Kidney epithelial cell (primary cell): Measurements from ENCODE around the gene RMP24. TPM values are rescaled to one million over a fixed set of nuclear protein-coding genes. Genes with fewer than 3 reads are reported as not detected.
"Not testable (repeated sequence)": the region's sequence is repeated elsewhere in the genome, so short reads cannot be mapped to it uniquely, and the experiment has no call there.

Experiments used
- DNase-seq: peaks from one replicate; pipeline ENCODE4 v3.0.0-alpha.2; 2010; ENCODE audit warnings: low read depth
- H3K27me3 ChIP-seq: 2 replicates; pipeline ENCODE4 v1.6.0; 2011; ENCODE audit warnings: low read length; ENCODE audit not compliant: control insufficient read depth, insufficient read depth
- H3K36me3 ChIP-seq: 2 replicates; pipeline ENCODE4 v1.5.1; 2011; ENCODE audit warnings: low read length; ENCODE audit not compliant: control insufficient read depth, insufficient read depth
- H3K4me3 ChIP-seq: 2 replicates; pipeline ENCODE4 v1.5.1; 2011; ENCODE audit warnings: low read depth, mild to moderate bottlenecking, control low read depth, low read length
- total RNA-seq: library from RNA; depleted of rRNA; stranded (reverse); fragments of >200 nt; gene quantifications from 2 replicates; pipeline ENCODE4 v1.2.3, GENCODE V29; 2015
- TF ChIP-seq, protein P1 (sequence below): IDR thresholded peaks from 2 replicates; pipeline ENCODE4 v1.5.1; 2011; ENCODE audit warnings: mild to moderate bottlenecking, moderate library complexity, low read length, control low read depth, inconsistent platforms; ENCODE audit not compliant: insufficient read depth, poor library complexity, severe bottlenecking

Gene RMP24

DNA sequence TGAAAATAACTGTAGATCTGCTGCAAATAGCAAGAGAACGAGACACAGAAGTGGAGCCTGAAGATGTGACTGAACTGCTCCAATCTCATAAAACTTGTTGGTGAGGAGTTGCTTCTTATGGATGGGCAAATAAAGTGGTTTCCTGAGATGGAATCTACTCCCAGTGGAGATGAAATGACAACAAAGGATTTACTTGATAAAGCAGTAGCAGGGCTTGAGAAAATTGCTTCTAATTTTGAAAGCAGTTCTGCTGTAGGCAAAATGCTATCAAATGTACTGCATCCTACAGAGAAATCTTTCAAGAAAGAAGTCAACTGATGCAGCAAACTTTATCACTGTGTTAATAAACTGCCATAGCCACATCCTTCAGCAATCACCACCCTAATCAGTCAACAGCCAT, 50.9 kb downstream of the RMP24 start:
- DNase-seq = no peak
- Histone ChIP-seq H3K4me3 (no peak overlapping the region), H3K36me3 (no peaks in the 10 kb centered on the region), H3K27me3 (no peaks in the 10 kb centered on the region)
- TF ChIP-seq, protein P1, sequence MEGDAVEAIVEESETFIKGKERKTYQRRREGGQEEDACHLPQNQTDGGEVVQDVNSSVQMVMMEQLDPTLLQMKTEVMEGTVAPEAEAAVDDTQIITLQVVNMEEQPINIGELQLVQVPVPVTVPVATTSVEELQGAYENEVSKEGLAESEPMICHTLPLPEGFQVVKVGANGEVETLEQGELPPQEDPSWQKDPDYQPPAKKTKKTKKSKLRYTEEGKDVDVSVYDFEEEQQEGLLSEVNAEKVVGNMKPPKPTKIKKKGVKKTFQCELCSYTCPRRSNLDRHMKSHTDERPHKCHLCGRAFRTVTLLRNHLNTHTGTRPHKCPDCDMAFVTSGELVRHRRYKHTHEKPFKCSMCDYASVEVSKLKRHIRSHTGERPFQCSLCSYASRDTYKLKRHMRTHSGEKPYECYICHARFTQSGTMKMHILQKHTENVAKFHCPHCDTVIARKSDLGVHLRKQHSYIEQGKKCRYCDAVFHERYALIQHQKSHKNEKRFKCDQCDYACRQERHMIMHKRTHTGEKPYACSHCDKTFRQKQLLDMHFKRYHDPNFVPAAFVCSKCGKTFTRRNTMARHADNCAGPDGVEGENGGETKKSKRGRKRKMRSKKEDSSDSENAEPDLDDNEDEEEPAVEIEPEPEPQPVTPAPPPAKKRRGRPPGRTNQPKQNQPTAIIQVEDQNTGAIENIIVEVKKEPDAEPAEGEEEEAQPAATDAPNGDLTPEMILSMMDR = no peak

DNA sequence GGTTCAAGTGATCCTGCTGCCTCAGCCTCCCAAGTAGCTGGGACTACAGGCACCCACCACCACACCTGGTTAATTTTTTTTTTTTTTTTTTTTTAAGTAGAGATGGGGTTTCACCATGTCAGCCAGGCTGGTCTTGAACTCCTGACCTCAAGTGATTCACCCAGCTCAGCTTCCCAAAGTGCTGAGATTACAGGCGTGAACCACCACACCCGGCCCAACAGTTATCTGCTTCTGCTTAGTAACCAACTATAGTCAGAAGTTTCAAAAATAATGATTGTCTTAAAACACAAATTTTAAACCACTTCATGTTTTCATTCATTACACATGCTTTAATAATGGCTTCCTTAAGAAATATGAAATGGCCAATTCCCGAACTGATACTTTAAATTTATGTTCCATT, 51.8 kb downstream of the RMP24 start:
- H3K36me3 ChIP-seq, H3K27me3 ChIP-seq, DNase-seq, H3K4me3 ChIP-seq: not testable (repeated sequence)

DNA sequence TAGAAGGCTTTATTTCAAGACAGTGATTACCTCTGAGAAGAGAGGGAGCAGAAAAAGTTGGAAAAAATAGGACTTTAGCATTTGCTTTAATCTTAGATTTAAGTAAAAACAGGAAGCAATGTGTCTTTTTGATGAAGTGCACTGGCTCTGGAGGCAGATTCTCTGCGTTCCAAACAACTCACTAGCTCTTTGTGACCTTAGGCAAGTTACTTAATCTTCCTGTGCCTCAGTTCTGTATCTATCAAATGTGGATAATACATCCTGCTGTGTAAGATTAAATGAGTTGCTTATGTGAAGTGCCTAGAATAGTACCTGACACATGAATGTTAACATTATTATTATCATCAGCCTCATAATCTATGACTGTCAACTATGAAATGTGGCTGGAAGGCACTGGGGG, 52.5 kb downstream of the RMP24 start:
- Histone ChIP-seq H3K27me3 (no peaks in the 10 kb centered on the region), H3K36me3 (no peaks in the 10 kb centered on the region), H3K4me3 (no peak overlapping the region)
- no peak for DNase-seq
- TF ChIP-seq, protein P1 = no peak

DNA sequence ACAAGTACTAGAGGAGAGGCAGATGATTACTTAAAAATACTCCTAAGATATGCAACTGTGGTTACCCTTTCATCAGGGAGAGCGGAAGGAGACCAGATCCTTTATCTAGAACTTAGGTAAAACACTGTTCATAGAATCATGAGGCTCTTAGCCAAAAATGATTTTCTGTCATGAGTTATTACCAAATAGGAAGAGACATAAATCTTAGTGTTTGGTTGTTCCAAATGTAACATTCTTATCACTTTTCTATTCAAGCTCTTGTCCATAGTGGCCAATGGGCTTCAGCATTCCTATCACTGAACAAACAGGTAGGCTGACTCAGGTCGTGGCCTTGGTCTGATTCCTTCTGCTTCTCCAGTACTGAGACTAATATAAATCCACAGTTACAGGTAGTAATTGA, 56.4 kb downstream of the RMP24 start:
- no peak for DNase-seq
- H3K4me3 ChIP-seq = no peak overlapping the region
- TF ChIP-seq, protein P1 = no peak

More for the DNA sequence above, 56.4 kb downstream of the RMP24 start:
- Histone ChIP-seq H3K36me3 (no peaks in the 10 kb centered on the region), H3K27me3 (no peaks in the 10 kb centered on the region)

Other genes starting within 250 kb of the RMP24 start
- gene RPRD1A, start 94.9 kb downstream of the RMP24 start, total RNA-seq = 58.6 and 64.8 TPM in 2 replicates
- 94.1 and 98.0 TPM in 2 replicates for gene SLC39A6, start 156.7 kb downstream of the RMP24 start, total RNA-seq
- gene ELP2, start 157.2 kb downstream of the RMP24 start, total RNA-seq = 60.7 and 63.9 TPM in 2 replicates
- gene MOCOS, start 214.8 kb downstream of the RMP24 start, total RNA-seq = 15.3 and 20.7 TPM in 2 replicates